Mammary epithelial cell (primary cell): ENCODE results near the gene TYW5.

Experiments used
- EZH2 ChIP-seq: IDR thresholded peaks from 2 replicates; pipeline ENCODE4 v1.6.1; 2012; ENCODE audit warnings: low read length, inconsistent platforms, borderline replicate concordance
- TF ChIP-seq, protein P1 (sequence below), 2 donors: IDR thresholded peaks in 1 of 2; conservative IDR thresholded peaks in 1 of 2; 2 replicates each; pipeline ENCODE4 v1.5.1; 2011 to 2012; ENCODE audit warnings: inconsistent platforms in 2 of 2, low read length in 2 of 2, mild to moderate bottlenecking in 2 of 2, control low read depth in 1 of 2, low read depth in 1 of 2; ENCODE audit not compliant: insufficient read depth in 1 of 2; ENCODE audit errors: extremely low read depth in 1 of 2

- TF ChIP-seq, protein P1, sequence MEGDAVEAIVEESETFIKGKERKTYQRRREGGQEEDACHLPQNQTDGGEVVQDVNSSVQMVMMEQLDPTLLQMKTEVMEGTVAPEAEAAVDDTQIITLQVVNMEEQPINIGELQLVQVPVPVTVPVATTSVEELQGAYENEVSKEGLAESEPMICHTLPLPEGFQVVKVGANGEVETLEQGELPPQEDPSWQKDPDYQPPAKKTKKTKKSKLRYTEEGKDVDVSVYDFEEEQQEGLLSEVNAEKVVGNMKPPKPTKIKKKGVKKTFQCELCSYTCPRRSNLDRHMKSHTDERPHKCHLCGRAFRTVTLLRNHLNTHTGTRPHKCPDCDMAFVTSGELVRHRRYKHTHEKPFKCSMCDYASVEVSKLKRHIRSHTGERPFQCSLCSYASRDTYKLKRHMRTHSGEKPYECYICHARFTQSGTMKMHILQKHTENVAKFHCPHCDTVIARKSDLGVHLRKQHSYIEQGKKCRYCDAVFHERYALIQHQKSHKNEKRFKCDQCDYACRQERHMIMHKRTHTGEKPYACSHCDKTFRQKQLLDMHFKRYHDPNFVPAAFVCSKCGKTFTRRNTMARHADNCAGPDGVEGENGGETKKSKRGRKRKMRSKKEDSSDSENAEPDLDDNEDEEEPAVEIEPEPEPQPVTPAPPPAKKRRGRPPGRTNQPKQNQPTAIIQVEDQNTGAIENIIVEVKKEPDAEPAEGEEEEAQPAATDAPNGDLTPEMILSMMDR (conservative IDR thresholded peaks at IDR 0.05 in 1 of 2, IDR thresholded peaks at IDR 0.05 in 1 of 2; ENCODE audit: extremely low read depth in 1 of 2, insufficient read depth in 1 of 2, low read depth in 1 of 2, low read length in 2 of 2) = no peak
- no peak for TF ChIP-seq EZH2
These were observed 8.5 kb downstream of the TYW5 start for GRCh38 chr2:199946836-199947235.
